HG03066 (cell line): Measurements from ENCODE around the gene TFDP2.
"Not testable (repeated sequence)": the region's sequence is repeated elsewhere in the genome, so short reads cannot be mapped to it uniquely, and the experiment has no call there.

ENCODE experiments used
- ATAC-seq: cut with Tn5 transposase; IDR thresholded peaks from one replicate; pipeline ENCODE4 v1.9.1; 2021; ENCODE audit warnings: low read depth; ENCODE audit not compliant: unreplicated experiment

TFDP2 gene

GRCh38 chr3:141933421-141934300 is 215.7 kb downstream of the TFDP2 start:
- ATAC-seq: no peak

GRCh38 chr3:141930801-141931200 is 218.5 kb downstream of the TFDP2 start:
- ATAC-seq: no peak

- ATAC-seq: no peak
Measured at GRCh38 chr3:141929341-141929995, 219.9 kb downstream of the TFDP2 start.

- no peak for ATAC-seq
Measured at GRCh38 chr3:141928631-141929270, 220.6 kb downstream of the TFDP2 start.

- ATAC-seq: no peak
Measured at GRCh38 chr3:141926929-141927328, 222.4 kb downstream of the TFDP2 start.

- not testable (repeated sequence) for ATAC-seq
Measured at GRCh38 chr3:141925677-141926076, 223.7 kb downstream of the TFDP2 start.

- ATAC-seq: no peak
Measured at GRCh38 chr3:141921316-141921715, 228.0 kb downstream of the TFDP2 start.

- no peak for ATAC-seq
Measured at GRCh38 chr3:141920701-141921100, 228.6 kb downstream of the TFDP2 start.

GRCh38 chr3:141915766-141916165 is 233.6 kb downstream of the TFDP2 start:
- no peak for ATAC-seq

GRCh38 chr3:141915016-141915415 is 234.3 kb downstream of the TFDP2 start:
- no peak for ATAC-seq

- no peak for ATAC-seq
Measured at GRCh38 chr3:141914311-141914710, 235.0 kb downstream of the TFDP2 start.

- ATAC-seq: no peak
Measured at GRCh38 chr3:141913150-141913811, 236.1 kb downstream of the TFDP2 start.

GRCh38 chr3:141909986-141910385 is 239.4 kb downstream of the TFDP2 start:
- ATAC-seq: not testable (repeated sequence)

GRCh38 chr3:141909408-141909807 is 239.9 kb downstream of the TFDP2 start:
- ATAC-seq: no peak

GRCh38 chr3:141905129-141905528 is 244.2 kb downstream of the TFDP2 start:
- ATAC-seq: no peak

- ATAC-seq: no peak
Measured at GRCh38 chr3:141904203-141904602, 245.1 kb downstream of the TFDP2 start.

- ATAC-seq: no peak
Measured at GRCh38 chr3:141901914-141902313, 247.4 kb downstream of the TFDP2 start.

- no peak for ATAC-seq
Measured at GRCh38 chr3:141900343-141900742, 249.0 kb downstream of the TFDP2 start.

GRCh38 chr3:141898908-141899307 is 250.4 kb downstream of the TFDP2 start:
- ATAC-seq: no peak

GRCh38 chr3:141895731-141896130 is 253.6 kb downstream of the TFDP2 start:
- no peak for ATAC-seq
